Activated T-helper 1 cell treated with anti-CD3 and anti-CD28 coated beads, Interleukin-12 subunit alpha, Interleukin-12 subunit beta, Interleukin-2, Interleukin-4 antibody, amounts not matched to agents 30 ng/mL and 10 ng/mL and 1 ng/mL, durations not matched to agents 14 hours and 24 hours and 36 hours (primary cell): ENCODE results near the gene TSPAN9. TPM values are rescaled to one million over a fixed set of nuclear protein-coding genes. Genes with fewer than 3 reads are reported as not detected.

Experiments
- DNase-seq: peaks from one replicate; pipeline ENCODE4 v3.0.0; 2021; ENCODE audit warnings: low spot score
- H3K27ac Mint-ChIP-seq: one replicate; pipeline ENCODE4 v1.8.0; 2021; ENCODE audit warnings: mild to moderate bottlenecking, mixed read lengths
- H3K27me3 Mint-ChIP-seq: one replicate; pipeline ENCODE4 v1.8.0; 2022; ENCODE audit warnings: mild to moderate bottlenecking, moderate library complexity, mixed read lengths; ENCODE audit not compliant: insufficient read depth
- H3K36me3 Mint-ChIP-seq: one replicate; pipeline ENCODE4 v1.8.0; 2021; ENCODE audit warnings: low read depth, mixed read lengths
- H3K4me1 Mint-ChIP-seq: one replicate; pipeline ENCODE4 v1.8.0; 2021; ENCODE audit warnings: low read depth, mixed read lengths
- H3K4me3 Mint-ChIP-seq: one replicate; pipeline ENCODE4 v1.8.0; 2021; ENCODE audit warnings: mild to moderate bottlenecking, moderate library complexity, mixed read lengths
- H3K9me3 Mint-ChIP-seq: one replicate; pipeline ENCODE4 v1.8.0; 2021; ENCODE audit warnings: mixed read lengths
- intact Hi-C: fragments of 100-400 bp; cut with micrococcal nuclease; formaldehyde crosslinking; loops from one replicate; pipeline ENCODE4 v1.15.1; 2024
- total RNA-seq: library from RNA; stranded (reverse); gene quantifications from 2 replicates; pipeline ENCODE4 v1.2.3, GENCODE V29; 2022

TSPAN9 gene
- total RNA-seq, 1 donor from 2014 or later = 0.44 TPM

DNA sequence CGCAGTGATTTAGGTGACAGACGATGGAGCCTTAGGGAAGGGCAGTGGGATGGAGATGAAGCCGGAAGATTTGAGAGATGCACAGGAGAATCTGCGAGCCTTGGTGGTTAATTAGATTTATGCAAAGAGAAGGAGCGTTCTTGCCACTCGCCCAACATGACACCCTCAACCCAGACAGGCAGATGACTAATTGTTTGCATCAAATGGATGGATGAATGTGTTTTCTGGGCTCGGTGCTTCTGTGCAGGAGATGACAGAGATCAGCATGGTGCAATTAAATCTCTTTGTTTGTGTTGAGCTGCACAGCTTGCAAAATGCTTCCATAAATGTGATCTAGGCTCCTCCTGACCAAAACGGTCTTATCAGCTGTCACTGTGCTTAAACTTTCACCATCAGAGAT is 211.5 kb downstream of the TSPAN9 start:
- no peaks in the 10 kb centered on the region for H3K4me1 Mint-ChIP-seq
- no peak overlapping the region for H3K4me3 Mint-ChIP-seq
- H3K9me3 Mint-ChIP-seq = no peaks in the 10 kb centered on the region
- intact Hi-C loops = no loop called here
- H3K36me3 Mint-ChIP-seq = no peaks in the 10 kb centered on the region
- no peak overlapping the region for H3K27ac Mint-ChIP-seq
- H3K27me3 Mint-ChIP-seq = no peaks in the 10 kb centered on the region
- no peak for DNase-seq

DNA sequence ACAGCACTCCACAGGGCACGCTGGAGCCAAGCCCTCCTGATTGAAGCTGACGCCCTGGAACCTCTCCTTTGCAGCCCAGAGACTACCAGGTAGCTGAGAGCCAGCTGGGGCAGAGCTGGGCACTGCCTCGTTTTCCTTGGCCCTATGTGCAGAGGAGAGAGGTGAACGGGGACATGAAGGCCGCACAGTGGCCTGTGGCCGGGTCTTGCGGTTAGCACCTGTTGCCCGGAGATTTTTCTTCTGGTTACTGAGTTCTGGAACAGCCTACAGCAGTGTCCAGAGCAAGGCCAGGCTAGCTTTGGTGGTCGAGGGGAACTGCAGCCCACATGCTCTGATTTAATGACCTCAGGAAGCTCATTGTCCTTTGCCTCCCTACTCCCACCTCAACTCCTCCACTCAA is 212.5 kb downstream of the TSPAN9 start:
- no peak for DNase-seq
- intact Hi-C loops = no loop called here
- no peaks in the 10 kb centered on the region for H3K36me3 Mint-ChIP-seq
- no peak overlapping the region for H3K4me3 Mint-ChIP-seq
- no peaks in the 10 kb centered on the region for H3K27me3 Mint-ChIP-seq
- no peaks in the 10 kb centered on the region for H3K4me1 Mint-ChIP-seq
- no peak overlapping the region for H3K27ac Mint-ChIP-seq
- no peaks in the 10 kb centered on the region for H3K9me3 Mint-ChIP-seq

DNA sequence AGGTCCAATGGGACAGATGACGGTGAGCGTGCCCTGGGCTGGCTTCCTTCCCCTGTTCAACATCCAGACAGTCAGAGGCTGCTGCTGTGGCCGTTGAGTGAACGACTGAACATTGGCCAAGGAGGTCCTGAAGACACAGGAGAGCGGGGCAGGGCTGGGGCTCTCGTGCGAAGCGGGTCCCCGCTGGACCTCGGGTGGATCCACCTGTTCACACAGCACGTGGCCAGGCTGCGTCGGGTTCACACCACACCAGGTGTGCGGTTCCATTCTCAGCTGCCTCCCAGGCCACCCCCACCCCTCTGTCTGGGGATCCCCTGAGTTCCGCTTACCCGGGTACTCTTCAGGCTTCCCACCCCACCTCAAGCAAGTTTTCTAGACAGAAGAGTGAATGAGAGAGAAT is 214.8 kb downstream of the TSPAN9 start:
- Mint-ChIP-seq H3K4me1 (no peaks in the 10 kb centered on the region), H3K36me3 (no peaks in the 10 kb centered on the region), H3K4me3 (no peak overlapping the region), H3K9me3 (no peaks in the 10 kb centered on the region), H3K27ac (no peak overlapping the region), H3K27me3 (peaks cover 3% of the 10 kb centered on the region)
- no peak for DNase-seq
- intact Hi-C loops = no loop called here

DNA sequence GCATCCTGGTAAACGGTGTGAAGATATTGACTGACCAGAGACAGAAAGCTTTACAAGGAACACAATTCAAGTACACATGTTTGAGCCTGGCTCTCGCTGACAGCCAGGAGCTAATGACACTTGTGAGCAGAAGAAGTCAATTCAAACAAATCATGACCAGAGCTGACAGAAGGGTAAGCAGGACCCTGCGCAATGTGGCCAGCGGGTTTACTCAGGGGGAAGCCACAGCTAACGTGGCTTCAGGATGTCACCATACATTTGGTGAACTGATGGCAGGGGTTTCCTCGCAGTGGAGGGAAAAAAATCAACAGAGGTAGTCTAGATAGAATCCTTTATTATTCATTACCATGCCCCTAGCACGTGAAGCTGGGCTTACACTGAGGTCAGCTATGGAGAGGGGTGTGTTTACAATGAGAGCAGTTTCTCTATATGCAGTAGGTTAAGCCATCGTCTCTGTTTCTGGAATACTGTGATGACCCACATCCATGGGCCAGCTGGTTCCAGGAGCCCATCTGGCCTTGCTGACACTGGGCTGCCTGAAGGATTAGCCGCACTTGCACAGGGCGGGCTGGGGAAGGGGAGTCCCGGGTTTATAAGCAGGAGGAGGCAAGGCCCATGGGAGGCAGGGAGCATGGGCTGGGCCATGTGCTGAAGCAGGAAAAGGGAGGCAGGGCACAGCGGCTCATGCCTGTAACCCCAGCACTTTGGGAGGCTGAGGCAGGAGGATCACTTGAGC is 215.7 kb downstream of the TSPAN9 start:
- H3K4me3 Mint-ChIP-seq = no peak overlapping the region
- no peak overlapping the region for H3K27ac Mint-ChIP-seq
- intact Hi-C loops = no loop called here
- H3K36me3 Mint-ChIP-seq = no peaks in the 10 kb centered on the region
- no peak for DNase-seq
- H3K4me1 Mint-ChIP-seq = no peaks in the 10 kb centered on the region
- H3K9me3 Mint-ChIP-seq = no peaks in the 10 kb centered on the region
- peaks cover 3% of the 10 kb centered on the region for H3K27me3 Mint-ChIP-seq

DNA sequence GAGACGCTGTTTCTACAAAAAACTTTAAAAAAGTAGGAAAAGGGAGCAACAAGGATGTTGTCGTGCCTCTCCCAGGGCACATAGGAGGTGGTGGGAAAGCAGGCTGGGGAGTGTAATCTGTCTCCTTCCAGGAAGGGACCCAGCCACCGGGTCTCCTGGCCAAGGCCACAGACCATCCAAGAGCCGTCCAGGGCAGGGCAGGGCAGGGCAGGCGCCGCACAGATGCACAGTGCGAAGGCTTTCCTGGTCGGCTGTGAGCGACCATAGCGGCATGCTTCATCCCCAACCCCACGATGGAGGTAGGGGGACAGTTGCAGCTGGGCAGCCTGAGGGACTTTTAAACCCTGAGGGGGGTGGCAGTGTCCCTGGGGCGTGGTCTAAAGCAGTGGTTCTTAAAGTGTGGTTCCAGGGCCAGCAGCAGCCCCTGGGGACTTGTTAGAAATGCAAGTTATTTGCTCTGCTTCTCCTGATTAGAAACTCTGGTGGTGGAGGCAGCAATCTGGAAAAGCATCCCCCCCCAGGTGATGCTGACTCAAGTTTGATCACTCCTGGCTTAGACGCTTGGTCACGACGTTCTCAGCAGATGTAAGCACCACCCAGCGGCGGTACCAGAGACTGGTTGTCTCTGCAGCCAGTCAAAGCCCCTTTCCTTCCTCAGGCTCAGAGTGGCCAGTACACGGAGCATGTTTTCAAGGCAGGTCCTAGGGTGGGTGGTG is 216.4 kb downstream of the TSPAN9 start:
- intact Hi-C loops = no loop called here
- no peak for DNase-seq
- Mint-ChIP-seq H3K4me3 (no peak overlapping the region), H3K9me3 (no peaks in the 10 kb centered on the region), H3K27ac (no peak overlapping the region), H3K27me3 (peaks cover 5% of the 10 kb centered on the region), H3K36me3 (no peaks in the 10 kb centered on the region), H3K4me1 (no peaks in the 10 kb centered on the region)

DNA sequence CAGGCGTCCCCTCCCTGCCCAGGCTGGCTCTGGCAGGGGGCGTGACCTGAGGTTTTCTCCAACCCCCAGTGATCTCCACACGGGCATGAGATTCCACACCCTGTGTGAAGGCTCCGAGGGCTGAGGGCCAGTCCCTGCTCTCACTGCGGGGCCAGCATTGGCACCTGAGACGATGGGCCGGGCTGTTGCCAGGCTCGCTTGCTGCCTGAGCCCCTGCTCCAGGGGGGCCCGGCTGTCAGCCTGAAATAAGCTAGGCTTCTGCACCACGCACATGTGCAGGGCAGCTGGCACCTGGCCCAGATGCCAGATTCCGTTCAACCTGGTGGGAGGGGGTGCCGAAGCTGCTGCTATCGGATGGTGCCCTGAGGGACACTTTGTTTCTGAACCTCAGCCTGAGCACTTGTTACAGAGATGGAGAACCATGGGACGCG is 217.3 kb downstream of the TSPAN9 start:
- Mint-ChIP-seq H3K4me1 (peaks cover under 1% of the 10 kb centered on the region), H3K36me3 (no peaks in the 10 kb centered on the region), H3K4me3 (no peak overlapping the region), H3K27ac (no peak overlapping the region), H3K27me3 (peaks cover 5% of the 10 kb centered on the region), H3K9me3 (no peaks in the 10 kb centered on the region)
- no peak for DNase-seq
- intact Hi-C loops = no loop called here

DNA sequence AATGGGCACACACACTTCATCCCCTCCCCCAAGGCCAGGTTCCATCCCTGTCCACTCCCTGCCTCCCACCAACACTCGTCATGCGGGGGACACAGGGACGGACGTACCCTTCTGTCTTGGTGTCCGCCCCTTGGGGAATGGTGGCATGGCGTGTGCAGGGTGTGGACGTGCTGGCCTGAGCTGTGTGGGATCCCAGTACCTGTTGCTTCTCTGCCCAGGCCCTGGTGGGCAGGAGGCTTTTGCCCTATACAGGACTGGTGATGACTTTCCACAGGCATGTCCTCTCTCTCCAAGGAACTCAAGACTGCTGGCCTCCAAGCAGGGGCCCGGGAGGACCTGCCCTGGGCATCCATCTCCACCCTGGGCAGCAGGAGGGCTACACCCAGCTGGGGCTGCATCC is 218.0 kb downstream of the TSPAN9 start:
- Mint-ChIP-seq H3K4me3 (no peak overlapping the region), H3K27ac (no peak overlapping the region), H3K36me3 (no peaks in the 10 kb centered on the region), H3K27me3 (peaks cover 5% of the 10 kb centered on the region), H3K4me1 (peaks cover 8% of the 10 kb centered on the region), H3K9me3 (no peaks in the 10 kb centered on the region)
- intact Hi-C loops = no loop called here
- DNase-seq = no peak

DNA sequence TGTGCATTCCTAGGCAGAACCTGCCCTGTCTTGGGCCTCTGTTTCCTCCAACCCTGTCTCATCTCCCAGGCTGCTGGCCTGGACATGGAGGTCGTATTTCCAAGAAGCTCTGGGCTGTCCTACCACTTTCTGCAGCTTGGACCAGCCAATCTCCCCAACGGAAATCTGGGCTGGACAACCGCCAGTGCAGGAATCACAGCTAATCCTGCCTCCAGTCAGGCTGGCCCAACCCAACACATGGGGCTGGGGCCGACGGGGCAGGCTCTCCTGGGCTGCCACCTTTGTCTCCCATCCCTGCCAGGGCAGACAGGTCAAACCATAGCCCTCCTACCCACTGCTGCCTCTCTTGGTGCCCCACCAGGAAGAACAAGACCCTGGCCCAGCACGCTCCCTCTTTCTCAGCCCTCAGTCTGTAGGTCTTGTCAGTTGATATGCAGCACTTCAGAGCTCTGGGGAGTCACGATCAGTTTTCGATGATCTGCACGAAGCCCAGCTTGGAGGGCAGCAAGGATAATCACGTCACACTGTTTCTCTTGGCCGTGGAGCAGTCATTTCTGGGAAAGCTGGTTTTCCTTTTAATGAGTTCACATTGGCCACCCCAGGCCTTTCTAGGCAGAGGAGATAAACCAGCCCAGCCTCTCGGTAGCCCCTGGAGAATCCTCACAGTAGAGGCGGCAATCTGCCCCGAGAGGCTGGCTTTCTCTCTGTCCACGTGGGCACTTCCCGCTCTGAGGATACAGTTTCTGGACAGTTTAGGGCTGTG is 218.6 kb downstream of the TSPAN9 start:
- DNase-seq = no peak
- intact Hi-C loops = no loop called here
- no peaks in the 10 kb centered on the region for H3K9me3 Mint-ChIP-seq
- H3K27me3 Mint-ChIP-seq = peaks cover 8% of the 10 kb centered on the region
- no peaks in the 10 kb centered on the region for H3K36me3 Mint-ChIP-seq
- H3K4me1 Mint-ChIP-seq = peaks cover 14% of the 10 kb centered on the region
- no peak overlapping the region for H3K4me3 Mint-ChIP-seq
- no peak overlapping the region for H3K27ac Mint-ChIP-seq

DNA sequence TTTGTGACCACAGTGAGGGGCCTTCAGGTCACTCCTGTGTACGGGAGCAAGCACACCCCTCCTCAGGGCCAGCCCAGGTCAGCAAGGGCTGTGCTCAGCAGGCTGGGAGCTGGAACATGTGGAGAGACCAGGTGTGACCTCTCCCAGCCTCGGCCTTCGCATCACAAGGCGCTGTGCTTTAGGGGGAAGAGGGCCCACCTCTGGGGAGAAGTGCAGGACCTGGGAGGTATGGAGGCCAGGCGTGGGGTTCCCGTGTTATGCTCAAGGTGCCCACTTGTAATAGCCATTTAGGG is 219.2 kb downstream of the TSPAN9 start:
- Mint-ChIP-seq H3K4me1 (peaks cover 14% of the 10 kb centered on the region), H3K9me3 (no peaks in the 10 kb centered on the region), H3K27me3 (peaks cover 8% of the 10 kb centered on the region), H3K4me3 (no peak overlapping the region), H3K27ac (no peak overlapping the region), H3K36me3 (no peaks in the 10 kb centered on the region)
- DNase-seq = no peak
- intact Hi-C loops = no loop called here

DNA sequence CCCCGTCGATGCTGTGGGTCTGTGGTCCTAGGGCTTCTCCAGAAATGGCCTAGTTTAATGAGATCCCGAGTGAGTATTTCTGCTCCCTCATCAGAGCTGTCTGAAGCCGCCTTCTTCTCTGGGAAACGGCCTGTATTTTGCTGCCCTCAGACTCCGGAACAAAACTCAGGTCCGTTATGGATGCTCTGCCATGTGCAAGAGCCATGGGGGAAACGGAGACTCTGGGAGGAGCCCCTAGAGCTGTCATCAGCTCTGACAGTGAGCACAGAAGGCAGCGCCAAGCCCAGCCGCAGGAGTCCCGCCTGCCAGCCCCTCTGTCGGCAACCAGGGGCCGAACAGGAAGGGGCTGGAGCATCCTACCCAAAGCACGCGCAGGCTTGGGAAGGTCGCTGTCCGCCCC is 221.4 kb downstream of the TSPAN9 start:
- Mint-ChIP-seq H3K4me3 (no peak overlapping the region), H3K36me3 (no peaks in the 10 kb centered on the region), H3K4me1 (peaks cover 14% of the 10 kb centered on the region), H3K27me3 (peaks cover 12% of the 10 kb centered on the region), H3K27ac (no peak overlapping the region), H3K9me3 (no peaks in the 10 kb centered on the region)
- intact Hi-C loops = no loop called here
- DNase-seq = no peak

DNA sequence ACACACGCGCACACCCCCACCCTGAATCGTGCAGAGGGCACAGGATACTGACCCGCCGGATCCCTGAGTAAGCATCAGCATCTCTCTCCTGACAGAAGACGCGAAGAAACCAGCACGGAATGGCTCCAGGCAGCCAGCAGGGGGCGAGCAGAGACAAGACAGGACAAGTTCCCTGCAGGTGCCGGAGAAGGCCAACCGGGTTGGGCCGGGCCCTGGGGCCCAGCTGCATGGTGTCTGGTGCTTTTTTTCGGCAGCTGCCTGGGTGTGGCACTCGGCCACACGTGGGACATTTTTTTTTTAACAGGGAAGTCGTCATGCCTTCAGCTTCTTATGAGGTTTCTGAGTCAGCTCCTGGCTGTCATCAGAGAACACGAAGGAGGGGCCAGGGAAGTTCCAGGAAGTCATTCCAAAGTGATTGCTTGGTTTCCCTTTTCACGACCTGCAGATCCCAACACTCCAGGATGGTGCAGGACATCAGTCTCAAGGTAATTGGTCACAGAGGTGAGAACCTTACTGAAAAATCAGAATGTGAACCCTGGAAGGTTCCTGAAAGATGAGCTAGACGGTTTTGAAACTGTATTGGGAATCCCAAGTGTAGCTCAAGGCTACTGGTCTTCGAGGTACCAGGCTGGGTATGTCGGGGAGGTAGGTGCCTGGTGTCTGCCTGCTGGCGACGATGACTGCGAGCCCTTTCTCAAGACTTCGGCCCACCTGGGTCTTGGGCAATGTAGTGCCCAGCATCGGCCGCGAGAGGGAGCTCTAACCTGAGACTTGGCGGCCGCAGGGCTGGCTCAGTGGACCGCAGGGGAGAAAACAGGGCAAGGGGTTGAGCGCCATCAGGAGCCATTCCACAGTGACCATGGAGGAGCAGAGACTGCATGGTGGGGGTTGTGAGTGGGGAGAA is 223.0 kb downstream of the TSPAN9 start:
- peak; percentile 72 for DNase-seq
- Mint-ChIP-seq H3K4me3 (peak overlapping the region; percentile 38), H3K9me3 (no peaks in the 10 kb centered on the region), H3K27ac (peak overlapping the region; percentile 74), H3K36me3 (no peaks in the 10 kb centered on the region), H3K4me1 (peaks cover 14% of the 10 kb centered on the region), H3K27me3 (peaks cover 12% of the 10 kb centered on the region)
- intact Hi-C loops = loop anchor here (1.0 kb wide), 2 partner anchors 477 to 504 kb away; no protein-coding TSS in a partner anchor

DNA sequence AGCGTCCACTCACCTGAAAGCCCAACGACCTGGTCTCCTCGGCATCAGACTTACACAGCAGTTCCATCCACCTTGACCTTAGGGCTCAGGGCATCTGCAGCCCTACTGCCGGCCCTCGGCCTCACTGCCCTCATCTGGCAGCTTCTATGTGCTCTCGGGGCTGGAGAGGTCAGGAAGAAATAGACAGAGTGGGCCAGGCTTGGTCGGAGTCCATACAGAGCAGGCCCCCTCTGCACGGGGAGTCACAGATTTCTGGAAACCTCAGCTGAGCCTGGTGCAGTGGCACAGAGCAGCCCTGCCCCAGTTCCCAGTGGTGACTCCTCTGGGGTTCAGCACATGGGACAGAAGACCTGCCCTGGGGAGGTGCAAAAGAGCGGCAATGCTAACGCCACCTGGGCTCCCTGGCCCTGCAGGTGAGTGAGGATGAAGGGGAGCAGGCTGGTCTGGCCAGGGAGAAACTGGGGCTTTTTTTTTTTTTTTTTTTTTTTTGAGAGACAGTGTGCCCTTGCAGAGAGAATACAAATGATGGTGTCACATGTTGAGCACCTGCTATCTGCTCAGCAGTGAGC is 223.7 kb downstream of the TSPAN9 start:
- Mint-ChIP-seq H3K27me3 (peaks cover 12% of the 10 kb centered on the region), H3K36me3 (no peaks in the 10 kb centered on the region), H3K9me3 (no peaks in the 10 kb centered on the region), H3K4me1 (peaks cover 14% of the 10 kb centered on the region), H3K4me3 (no peak overlapping the region), H3K27ac (no peak overlapping the region)
- no peak for DNase-seq
- intact Hi-C loops = loop anchor here (1.0 kb wide), 2 partner anchors 476 to 503 kb away; no protein-coding TSS in a partner anchor
